Measurements from ENCODE around the gene CDC16. TPM values are rescaled to one million over a fixed set of nuclear protein-coding genes. Genes with fewer than 3 reads are reported as not detected.

CDC16 gene
- total and polyA plus RNA-seq, 2 of the 8 experiments (the other 6 are each of a cell fraction or from before 2014, with no cell fraction given): 42.5 to 83.4 TPM

DNA sequence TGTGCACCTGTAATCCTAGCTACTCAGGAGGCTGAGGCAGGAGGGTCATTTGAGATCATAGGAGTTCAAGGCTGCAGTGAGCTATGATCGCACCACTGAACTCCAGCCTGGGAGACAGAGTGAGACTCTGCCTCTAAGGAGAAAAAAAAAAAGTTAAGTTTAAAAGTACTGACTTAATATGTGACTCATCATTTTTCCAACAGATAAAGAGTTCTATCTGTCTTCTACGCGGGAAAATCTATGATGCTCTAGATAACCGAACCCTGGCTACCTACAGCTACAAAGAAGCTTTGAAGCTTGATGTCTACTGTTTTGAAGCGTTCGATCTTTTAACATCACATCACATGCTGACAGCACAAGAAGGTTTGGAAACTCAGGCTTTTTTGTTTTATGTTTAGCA, 7.2 kb downstream of the CDC16 start (continued):
- TF ChIP-seq SIX5 (IDR thresholded peaks at IDR 0.05; ENCODE audit: low read depth, low read length) (no peak), RAD21 (IDR thresholded peaks at IDR 0.05 in 1 of 2, conservative IDR thresholded peaks at IDR 0.05 in 1 of 2; ENCODE audit: low read depth in 2 of 2, low read length in 2 of 2) (no peak), SUZ12 (IDR thresholded peaks at IDR 0.05; ENCODE audit: low read length) (no peak), RFX5 (IDR thresholded peaks at IDR 0.05; ENCODE audit: borderline replicate concordance, low read depth, low read length) (no peak), EZH2 (IDR thresholded peaks at IDR 0.05; ENCODE audit: low read depth, low read length, severe bottlenecking) (no peak), HDAC6 (IDR thresholded peaks at IDR 0.05; ENCODE audit: low read depth, low read length) (no peak), RXRA (IDR thresholded peaks at IDR 0.05; ENCODE audit: insufficient read depth, low read depth, low read length) (no peak), EGR1 (IDR thresholded peaks at IDR 0.05; ENCODE audit: borderline replicate concordance, low read depth, low read length) (no peak)
- TF ChIP-seq, protein P1, sequence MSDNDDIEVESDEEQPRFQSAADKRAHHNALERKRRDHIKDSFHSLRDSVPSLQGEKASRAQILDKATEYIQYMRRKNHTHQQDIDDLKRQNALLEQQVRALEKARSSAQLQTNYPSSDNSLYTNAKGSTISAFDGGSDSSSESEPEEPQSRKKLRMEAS (IDR thresholded peaks at IDR 0.05): no peak
